Raji (cell line): Measurements from ENCODE around the gene BMP7.

ENCODE experiments used
- POLR2A ChIP-seq: IDR thresholded peaks from 2 replicates; pipeline ENCODE4 v1.6.1; 2011; ENCODE audit warnings: low read depth, low read length, control low read depth; ENCODE audit not compliant: insufficient read depth

BMP7 gene

GRCh38 chr20:57173041-57173440 lies 93.4 kb downstream of the BMP7 start:
- TF ChIP-seq POLR2A = no peak

- TF ChIP-seq POLR2A = no peak
These were observed 96.1 kb downstream of the BMP7 start for GRCh38 chr20:57170343-57170742.

GRCh38 chr20:57169162-57169561 lies 97.3 kb downstream of the BMP7 start:
- TF ChIP-seq POLR2A = no peak

GRCh38 chr20:57167971-57168701 lies 98.3 kb downstream of the BMP7 start:
- no peak for TF ChIP-seq POLR2A

GRCh38 chr20:57167292-57167655 lies 99.2 kb downstream of the BMP7 start:
- TF ChIP-seq POLR2A = no peak

GRCh38 chr20:57166568-57167291 lies 99.7 kb downstream of the BMP7 start:
- TF ChIP-seq POLR2A = no peak

GRCh38 chr20:57165427-57166004 lies 100.9 kb downstream of the BMP7 start:
- no peak for TF ChIP-seq POLR2A

- no peak for TF ChIP-seq POLR2A
These were observed 101.6 kb downstream of the BMP7 start for GRCh38 chr20:57164872-57165271.

- TF ChIP-seq POLR2A = no peak
These were observed 103.4 kb downstream of the BMP7 start for GRCh38 chr20:57163041-57163440.

- TF ChIP-seq POLR2A = no peak
These were observed 104.1 kb downstream of the BMP7 start for GRCh38 chr20:57162362-57162652.

GRCh38 chr20:57161478-57162361 lies 104.7 kb downstream of the BMP7 start:
- TF ChIP-seq POLR2A = no peak

- no peak for TF ChIP-seq POLR2A
These were observed 105.5 kb downstream of the BMP7 start for GRCh38 chr20:57160985-57161384.

- TF ChIP-seq POLR2A = no peak
These were observed 106.4 kb downstream of the BMP7 start for GRCh38 chr20:57159945-57160610.

GRCh38 chr20:57159193-57159851 lies 107.1 kb downstream of the BMP7 start:
- no peak for TF ChIP-seq POLR2A
